Measurements from ENCODE around the gene PLCG2.
"Not testable (repeated sequence)": the region's sequence is repeated elsewhere in the genome, so short reads cannot be mapped to it uniquely, and the experiment has no call there.

Gene PLCG2

GRCh38 chr16:81850197-81850944, 71.3 kb downstream of the PLCG2 start:
- DNase-seq = no peak

GRCh38 chr16:81852347-81852746, 73.3 kb downstream of the PLCG2 start:
- DNase-seq = no peak

DNA sequence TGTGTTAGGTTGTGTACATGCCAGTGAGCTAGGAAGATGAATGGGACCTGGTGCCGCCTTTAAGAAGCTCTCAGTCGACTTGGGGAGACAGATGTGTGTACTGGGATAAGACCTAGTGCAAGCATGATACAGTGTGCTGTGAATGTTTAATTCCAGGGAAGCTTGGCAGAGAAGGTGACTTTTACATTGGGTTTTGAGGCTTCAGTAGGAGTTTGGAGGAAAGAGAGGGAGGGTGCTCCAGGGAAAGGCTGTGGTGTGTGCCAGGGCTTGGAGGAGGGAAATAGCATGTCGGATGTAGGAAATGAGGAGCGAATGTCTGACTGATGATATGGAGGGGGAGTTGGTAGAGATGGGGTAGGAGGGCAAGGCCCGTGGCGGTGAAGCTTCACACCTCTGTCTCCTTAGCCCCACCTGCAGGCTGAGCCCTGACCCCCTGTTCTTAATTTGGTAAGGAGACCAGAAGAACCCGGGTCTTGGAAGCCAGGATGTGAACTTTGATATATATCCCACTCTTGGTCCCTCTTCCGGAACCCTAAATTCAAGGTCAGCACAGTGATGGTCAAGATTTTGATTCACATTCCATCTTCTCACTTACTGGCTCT, 76.6 kb downstream of the PLCG2 start:
- DNase-seq = no peak

GRCh38 chr16:81860287-81861266, 81.5 kb downstream of the PLCG2 start:
- no peak for DNase-seq

GRCh38 chr16:81861503-81861902, 82.4 kb downstream of the PLCG2 start:
- DNase-seq = no peak

DNA sequence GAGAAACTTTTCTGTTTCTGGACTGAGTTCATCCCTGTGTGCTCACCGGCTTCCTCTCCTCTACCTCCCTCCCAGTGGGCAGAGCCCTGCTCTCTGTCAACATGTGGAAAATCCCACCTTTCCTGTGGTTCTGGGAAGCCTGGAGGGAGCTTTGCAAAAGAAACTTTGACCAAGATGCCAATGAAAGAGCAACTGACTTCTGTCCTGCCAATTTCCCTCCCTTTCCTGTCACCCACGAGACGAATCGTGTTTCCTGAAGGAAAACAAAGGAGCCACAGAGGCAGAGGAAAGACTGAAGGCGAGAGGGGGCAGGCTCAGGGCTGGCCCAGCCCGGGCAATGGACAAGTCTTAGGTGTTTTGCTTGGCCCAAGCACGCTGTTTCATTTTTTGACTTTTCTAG, 82.8 kb downstream of the PLCG2 start:
- no peak for DNase-seq

DNA sequence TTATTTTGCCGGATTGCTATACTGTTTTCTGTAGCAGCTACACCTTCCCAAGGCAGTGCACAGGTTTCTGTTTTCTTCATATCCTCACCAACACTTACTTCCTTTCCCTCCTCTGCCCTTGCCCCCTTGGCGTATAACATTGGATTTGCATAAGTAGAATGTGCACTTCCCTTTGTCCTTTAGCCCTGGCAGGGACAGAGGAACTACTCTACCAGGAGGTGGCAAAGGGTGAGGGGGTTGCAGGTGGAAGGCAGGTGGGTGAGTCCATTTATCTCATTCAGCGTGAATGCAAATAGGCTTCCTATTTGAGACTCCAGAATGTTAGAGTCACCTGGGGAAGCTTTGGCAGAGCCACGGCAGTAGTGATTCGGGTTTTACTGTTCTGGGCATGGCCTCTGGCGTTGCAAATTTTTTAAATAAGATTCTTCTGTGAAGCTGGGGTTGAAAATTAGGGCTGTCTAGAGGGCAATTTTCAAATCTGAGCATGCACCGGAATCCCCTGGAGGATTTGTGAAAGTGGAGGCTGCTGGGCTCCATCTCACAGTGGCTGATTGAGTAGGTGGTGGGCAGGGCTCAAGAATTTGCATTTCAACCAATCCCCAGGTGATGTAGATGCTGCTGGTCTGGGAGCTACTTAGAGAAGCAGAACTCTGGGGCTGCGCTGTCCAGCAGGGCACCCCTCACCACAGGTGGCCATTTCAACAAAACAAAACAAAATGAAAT, 84.7 kb downstream of the PLCG2 start:
- DNase-seq = peak in 1 of 3 experiments; percentile 42

GRCh38 chr16:81864646-81865382, 85.7 kb downstream of the PLCG2 start:
- peak in 2 of 3 experiments; percentile 25 to 39 for DNase-seq

- DNase-seq = no peak
Observed at GRCh38 chr16:81866820-81867440, 87.8 kb downstream of the PLCG2 start.

DNA sequence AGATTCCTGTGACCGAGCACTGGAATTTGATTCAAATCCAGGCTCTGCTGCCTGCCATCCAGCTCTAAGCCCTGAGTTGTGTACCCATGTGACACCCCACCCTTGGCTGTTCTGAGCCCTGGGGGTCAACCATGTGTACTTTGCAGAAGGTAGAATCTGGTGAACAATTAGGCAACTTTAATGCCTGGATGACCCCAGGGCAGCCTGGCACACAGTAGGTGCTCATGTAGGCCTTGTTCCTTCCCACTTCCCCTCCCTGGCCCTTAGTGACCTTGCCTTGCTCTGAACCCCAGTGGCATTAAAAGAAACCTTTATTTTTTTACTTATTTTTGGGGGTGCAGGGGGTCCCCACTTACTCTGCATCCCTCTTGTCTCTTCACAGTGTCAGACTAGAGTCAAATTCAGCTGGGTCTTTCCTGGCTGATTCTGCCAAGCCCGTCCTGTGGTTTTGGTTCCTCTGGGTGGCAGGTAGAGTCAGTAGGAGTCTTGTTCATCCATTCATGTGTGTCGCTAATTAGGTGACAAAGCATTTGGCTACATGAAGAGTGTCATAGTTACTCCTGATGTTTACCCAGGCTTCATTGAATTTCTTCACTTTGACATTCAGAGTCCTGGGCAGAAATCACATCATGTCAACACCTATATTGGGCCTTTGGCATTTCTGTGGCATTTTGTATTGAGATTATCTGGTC, 89.1 kb downstream of the PLCG2 start:
- DNase-seq = no peak

GRCh38 chr16:81869326-81869725, 90.2 kb downstream of the PLCG2 start:
- no peak for DNase-seq

DNA sequence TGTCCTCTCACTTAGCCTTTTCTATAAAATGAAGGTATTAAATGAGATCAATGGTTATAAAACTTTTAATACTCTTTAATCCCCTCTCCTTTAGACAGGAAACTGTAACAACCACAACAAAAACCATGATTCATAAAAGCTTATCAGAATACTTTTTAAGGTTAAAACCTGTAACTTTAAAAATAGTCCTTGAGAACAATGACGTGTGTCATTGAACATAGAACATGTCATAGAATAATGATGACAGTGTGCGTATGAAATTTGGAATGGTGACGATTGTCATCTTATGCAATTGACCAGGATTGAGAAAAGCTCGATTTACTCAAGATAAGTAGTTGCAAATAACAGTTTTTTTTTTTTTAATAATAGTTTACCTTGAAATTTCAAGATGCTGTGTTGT, 94.1 kb downstream of the PLCG2 start:
- DNase-seq = no peak

DNA sequence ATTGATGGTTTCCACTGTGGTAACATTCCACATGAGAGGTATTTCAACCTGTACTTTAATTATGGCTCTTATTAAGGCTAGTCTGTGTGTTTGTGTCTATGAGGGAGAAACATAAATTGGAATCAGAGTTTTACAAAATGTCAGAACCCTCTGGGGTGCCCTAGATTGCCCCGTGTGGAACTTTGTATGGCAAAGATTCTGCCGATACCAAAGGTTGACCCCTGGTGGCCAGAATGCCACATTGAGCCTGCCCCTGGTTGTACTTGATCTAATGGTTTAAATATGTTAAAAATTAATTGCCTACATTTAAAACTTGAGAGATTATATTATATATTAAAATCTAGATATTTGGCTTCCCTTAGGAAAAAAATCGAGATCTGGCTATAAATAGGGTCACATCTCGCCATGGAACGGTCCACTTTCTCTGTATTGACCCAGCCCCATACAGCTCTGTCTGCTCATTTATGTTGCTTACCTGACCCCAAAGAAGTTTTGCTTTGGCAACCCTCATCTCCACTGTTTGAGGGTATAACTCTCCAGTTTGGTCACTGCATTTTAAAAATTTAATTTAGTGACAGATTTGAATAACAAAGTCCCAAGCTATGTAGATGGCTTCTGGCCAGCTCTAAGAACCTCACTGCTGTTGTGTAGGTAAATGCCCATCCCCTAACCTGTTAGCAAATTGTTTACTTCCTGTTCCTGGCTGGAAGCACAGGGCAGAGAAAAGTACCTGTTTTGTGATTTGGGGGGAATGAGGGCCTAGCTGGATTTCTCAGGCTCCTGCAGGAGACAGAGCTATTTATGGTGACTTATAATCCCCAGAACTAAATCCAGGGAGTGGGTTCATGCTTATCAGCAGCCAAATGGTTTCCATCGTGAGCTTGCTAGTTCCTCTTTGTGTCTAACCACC, 95.0 kb downstream of the PLCG2 start:
- peak; percentile 5 to 52 (median 16) for DNase-seq

DNA sequence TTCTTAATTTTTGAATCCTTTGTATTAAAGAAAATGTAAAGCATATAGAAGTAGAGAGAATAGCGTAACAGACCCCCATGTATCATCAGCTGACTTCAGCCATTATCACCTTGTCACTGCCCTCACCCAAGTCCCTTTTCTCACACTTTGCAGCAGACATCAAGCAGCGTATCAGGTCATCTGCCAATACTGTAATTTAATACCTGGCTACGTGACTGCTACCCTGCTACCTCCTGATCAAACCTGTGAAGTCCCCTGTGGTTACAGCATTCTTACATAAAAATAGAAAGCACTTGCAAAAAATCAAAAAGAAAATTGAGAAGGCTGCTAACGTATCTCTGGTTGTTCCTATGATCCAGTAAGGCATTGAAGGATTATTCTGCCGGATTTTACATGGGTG, 96.4 kb downstream of the PLCG2 start:
- DNase-seq = no peak

DNA sequence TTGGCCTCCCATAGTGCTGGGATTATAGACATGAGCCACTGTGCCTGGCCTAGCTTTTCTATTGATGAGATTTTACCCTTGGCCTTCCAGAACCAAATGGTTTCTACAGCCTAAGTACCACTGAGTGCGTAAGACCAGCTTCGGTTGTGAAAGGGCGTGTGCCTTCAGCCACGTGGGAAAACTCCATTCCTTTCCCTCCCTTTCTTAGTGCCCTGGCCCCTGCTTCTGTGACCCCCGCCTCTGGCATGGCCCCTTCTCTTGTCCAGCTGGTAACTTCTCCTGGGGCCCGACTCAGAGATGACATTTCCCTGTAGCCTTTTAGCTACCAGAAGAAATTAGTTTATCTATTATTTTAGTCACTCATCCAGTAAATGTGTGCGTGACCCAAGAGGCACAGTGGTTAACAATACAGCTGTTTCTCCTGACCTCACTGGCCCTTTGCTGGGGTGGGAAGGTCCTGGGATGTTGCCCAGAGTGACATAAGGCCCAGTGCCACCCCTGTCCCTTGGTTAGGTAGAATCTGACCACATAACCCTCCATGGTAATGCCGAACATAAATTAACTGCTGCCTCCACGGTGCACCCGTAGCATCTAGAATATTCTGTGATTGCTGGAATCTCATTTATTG, 97.3 kb downstream of the PLCG2 start:
- DNase-seq = no peak

- DNase-seq = not testable (repeated sequence)
Observed at GRCh38 chr16:81877490-81877889, 98.4 kb downstream of the PLCG2 start.

GRCh38 chr16:81878529-81878928, 99.4 kb downstream of the PLCG2 start:
- no peak for DNase-seq

- DNase-seq = no peak
Observed at GRCh38 chr16:81879625-81880024, 100.5 kb downstream of the PLCG2 start.

GRCh38 chr16:81880816-81881215, 101.7 kb downstream of the PLCG2 start:
- DNase-seq = no peak
